ENCODE measurements around the gene SLX4IP.
"Not testable (repeated sequence)": the region's sequence is repeated elsewhere in the genome, so short reads cannot be mapped to it uniquely, and the experiment has no call there.

The SLX4IP gene

GRCh38 chr20:10611357-10611756, 176.3 kb downstream of the SLX4IP start:
- H3K4me3 ChIP-seq (ENCODE audit: low read depth, low read length), result no peak overlapping the region
- peak; percentile 55; the same call in 1 of the 2 replicates for TF ChIP-seq CTCF (IDR thresholded peaks at IDR 0.05; ENCODE audit: borderline replicate concordance, insufficient read depth, low read depth, low read length)

GRCh38 chr20:10613426-10613825, 178.3 kb downstream of the SLX4IP start:
- not testable (repeated sequence) for H3K4me3 ChIP-seq (ENCODE audit: low read depth, low read length)

- H3K4me3 ChIP-seq (ENCODE audit: low read depth, low read length), result no peak overlapping the region
- no peak for TF ChIP-seq CTCF (IDR thresholded peaks at IDR 0.05; ENCODE audit: borderline replicate concordance, insufficient read depth, low read depth, low read length)
These were observed 178.8 kb downstream of the SLX4IP start for GRCh38 chr20:10613911-10614310.

- no peak for TF ChIP-seq CTCF (IDR thresholded peaks at IDR 0.05; ENCODE audit: borderline replicate concordance, insufficient read depth, low read depth, low read length)
These were observed 181.1 kb downstream of the SLX4IP start for GRCh38 chr20:10616212-10616611.

GRCh38 chr20:10617549-10618133, 182.5 kb downstream of the SLX4IP start:
- H3K4me3 ChIP-seq (ENCODE audit: low read depth, low read length), result not testable (repeated sequence)

More at GRCh38 chr20:10616212-10616611, 181.1 kb downstream of the SLX4IP start:
- H3K4me3 ChIP-seq (ENCODE audit: low read depth, low read length), result no peak overlapping the region

- no peak overlapping the region for H3K4me3 ChIP-seq (ENCODE audit: low read depth, low read length)
- no peak for TF ChIP-seq CTCF (IDR thresholded peaks at IDR 0.05; ENCODE audit: borderline replicate concordance, insufficient read depth, low read depth, low read length)
These were observed 183.6 kb downstream of the SLX4IP start for GRCh38 chr20:10618611-10619245.

- TF ChIP-seq CTCF (IDR thresholded peaks at IDR 0.05; ENCODE audit: borderline replicate concordance, insufficient read depth, low read depth, low read length), result no peak
- H3K4me3 ChIP-seq (ENCODE audit: low read depth, low read length), result no peak overlapping the region
These were observed 184.3 kb downstream of the SLX4IP start for GRCh38 chr20:10619427-10619826.

- no peak for TF ChIP-seq CTCF (IDR thresholded peaks at IDR 0.05; ENCODE audit: borderline replicate concordance, insufficient read depth, low read depth, low read length)
- no peak overlapping the region for H3K4me3 ChIP-seq (ENCODE audit: low read depth, low read length)
These were observed 186.0 kb downstream of the SLX4IP start for GRCh38 chr20:10621149-10621548.

Data from GM12875 (cell line).